Raji (cell line): ENCODE data around the gene CA6.

Experiments used
- POLR2A ChIP-seq: IDR thresholded peaks from 2 replicates; pipeline ENCODE4 v1.6.1; 2011; ENCODE audit warnings: low read depth, low read length, control low read depth; ENCODE audit not compliant: insufficient read depth

Gene CA6

DNA sequence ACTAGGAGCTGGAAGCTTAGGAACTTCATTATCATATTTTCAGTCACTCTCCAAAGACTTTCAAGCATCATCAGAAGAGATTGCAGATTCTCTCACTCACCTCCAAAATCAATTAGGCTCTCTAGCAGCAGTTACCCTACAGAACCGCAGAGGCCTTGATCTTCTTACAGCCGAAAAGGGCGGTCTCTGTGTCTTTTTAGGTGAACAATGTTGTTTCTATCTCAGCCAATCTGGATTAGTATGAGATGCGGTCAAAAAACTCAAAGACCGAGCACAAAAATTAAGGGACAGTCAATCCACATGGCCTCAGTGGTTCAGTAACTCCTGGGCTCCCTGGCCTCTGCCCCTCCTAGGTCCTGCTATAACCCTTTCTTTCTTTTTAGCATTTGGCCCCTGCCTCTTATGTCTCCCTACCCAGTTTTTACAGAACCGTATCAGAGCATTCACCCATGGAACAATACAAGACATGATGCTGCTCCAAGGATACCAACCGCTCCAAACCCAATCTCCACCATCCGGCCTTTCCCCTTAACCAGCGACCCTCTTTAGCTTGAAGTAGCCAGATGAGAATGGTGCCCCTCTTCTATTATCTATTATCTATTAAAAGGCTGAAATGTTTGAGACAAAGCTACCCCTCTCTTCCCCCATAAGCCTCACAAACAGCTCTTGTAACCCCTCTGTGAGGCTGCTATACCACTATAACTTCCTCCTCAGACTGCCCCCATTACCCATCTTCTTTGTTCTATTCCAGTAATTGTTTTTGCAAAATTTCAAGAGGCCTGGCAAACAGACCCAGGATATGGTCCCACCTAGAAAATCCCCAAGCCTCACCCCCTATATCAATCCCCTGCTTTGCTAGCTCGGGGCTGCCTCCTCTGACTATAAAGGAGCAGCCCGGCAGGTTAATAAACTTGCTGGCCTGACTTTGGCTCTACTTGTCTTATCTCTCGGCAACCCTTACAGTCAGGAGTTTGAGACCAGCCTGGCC, 18.7 kb upstream of the CA6 start:
- TF ChIP-seq POLR2A = no peak

DNA sequence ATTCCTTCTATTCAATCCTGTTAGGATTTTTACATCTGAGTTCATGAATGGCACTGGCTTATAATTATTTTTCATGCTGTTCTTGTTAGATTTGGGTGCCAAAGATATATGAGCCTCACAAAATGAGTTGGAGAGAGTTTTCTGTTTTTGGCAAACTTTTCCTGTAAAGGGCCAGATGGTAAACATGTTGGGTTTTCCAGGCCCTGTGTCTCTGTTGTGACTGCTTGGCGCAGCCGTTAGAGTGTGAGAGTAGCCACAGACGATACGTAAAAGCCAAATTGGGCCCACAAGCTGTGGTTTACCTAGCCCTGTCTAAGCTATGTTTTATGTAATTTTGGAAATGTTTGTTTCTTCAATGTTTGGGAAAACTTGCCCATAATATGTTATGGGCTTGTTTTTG, 15.6 kb upstream of the CA6 start:
- no peak for TF ChIP-seq POLR2A

DNA sequence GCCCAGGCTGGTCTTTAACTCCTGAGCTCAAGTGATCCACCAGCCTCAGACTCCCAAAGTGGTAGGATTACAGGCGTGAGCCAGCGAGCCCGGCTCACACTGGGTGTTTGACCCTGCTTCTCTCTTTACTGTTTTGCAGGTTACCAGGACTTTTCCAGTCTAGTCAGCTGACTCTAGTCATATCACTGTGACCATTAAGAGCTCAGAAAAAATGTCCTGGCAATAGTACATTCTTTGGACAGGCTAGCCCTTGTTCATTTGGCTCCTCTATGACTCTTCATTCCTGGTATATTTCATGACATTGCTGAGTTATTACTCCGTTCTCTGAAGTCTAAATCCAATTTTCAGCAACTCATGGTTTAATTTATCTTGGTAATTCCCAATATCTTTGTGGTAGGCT, 8.0 kb upstream of the CA6 start:
- TF ChIP-seq POLR2A = no peak

DNA sequence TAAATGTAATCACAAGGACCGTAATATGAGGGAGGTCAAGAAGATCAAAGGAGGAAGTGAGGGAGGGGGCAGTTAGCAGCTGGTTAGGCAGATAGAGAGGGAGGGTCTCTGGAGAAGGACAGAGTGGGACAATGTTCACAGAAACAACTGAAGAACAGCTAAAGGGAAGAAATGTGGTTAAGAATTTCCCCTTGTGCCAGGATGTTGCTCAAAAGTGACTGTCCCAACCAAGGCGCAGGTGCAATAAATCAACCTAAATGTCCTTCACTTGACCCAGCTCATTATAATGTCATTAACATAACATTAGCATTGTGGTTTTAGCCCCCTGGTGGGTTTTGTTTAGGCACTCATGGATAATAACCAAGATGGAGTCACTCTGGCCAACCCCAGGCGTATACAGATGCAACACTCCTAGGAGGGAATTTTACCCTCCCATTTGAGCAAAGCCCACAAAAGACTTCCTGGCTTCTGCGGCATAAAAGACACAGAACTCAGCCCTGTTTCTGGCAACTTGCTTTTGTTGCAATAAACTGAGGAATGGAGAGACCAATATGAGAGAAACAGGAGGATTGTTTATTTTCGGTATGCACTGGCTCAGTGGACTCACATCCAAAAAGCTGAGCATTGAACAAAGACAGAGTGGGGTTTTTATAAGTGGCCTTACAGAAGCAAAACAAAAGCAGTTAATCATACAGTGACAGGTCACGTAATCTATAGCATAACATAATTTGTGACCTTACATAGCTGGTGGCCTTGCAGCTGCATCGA, 7.3 kb upstream of the CA6 start:
- TF ChIP-seq POLR2A = no peak

DNA sequence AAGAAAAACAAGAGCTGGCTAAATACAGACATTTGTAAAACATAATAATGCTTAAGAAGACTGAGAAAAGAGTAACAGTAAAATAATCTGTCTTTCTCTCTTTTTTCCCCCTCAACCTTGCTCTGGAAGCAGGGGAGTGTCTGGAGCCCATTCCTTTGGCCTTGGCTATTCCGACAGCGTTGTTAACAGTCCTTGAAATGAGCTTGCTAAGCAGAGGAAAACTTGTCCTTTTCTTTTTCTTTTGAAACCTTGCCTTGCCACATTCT, 6.7 kb upstream of the CA6 start:
- no peak for TF ChIP-seq POLR2A

DNA sequence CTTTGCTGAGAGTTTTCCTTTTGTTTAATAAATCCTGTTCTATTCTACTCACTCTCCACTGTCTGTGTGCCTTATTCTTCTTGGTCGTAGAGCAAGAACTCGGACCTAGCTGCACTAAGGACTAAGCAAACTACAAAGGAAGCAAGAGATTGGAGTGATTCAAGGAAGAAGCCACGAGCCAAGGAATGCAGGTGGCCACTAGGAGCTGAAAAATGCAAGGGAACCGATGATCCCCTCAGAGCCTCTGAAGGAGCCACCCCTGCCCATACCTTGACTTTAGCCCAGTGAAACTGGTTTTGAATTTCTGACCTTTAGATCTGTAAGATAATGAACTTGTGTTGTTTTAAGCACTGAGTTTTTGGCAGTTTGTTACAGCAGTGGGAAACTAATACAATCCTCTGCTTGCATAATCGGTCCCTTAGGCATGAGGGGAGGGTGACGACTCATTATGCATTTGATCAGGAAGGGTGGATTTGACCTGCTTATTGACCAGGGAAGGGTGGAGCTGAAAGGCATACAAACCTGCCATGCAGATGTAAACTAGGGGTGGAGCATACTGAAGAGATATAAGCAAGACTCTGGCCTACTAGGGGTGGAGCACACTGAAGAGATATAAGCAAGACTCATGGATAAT, 6.2 kb upstream of the CA6 start:
- no peak for TF ChIP-seq POLR2A

GRCh38 chr1:8941906-8942305, 3.8 kb upstream of the CA6 start:
- no peak for TF ChIP-seq POLR2A

DNA sequence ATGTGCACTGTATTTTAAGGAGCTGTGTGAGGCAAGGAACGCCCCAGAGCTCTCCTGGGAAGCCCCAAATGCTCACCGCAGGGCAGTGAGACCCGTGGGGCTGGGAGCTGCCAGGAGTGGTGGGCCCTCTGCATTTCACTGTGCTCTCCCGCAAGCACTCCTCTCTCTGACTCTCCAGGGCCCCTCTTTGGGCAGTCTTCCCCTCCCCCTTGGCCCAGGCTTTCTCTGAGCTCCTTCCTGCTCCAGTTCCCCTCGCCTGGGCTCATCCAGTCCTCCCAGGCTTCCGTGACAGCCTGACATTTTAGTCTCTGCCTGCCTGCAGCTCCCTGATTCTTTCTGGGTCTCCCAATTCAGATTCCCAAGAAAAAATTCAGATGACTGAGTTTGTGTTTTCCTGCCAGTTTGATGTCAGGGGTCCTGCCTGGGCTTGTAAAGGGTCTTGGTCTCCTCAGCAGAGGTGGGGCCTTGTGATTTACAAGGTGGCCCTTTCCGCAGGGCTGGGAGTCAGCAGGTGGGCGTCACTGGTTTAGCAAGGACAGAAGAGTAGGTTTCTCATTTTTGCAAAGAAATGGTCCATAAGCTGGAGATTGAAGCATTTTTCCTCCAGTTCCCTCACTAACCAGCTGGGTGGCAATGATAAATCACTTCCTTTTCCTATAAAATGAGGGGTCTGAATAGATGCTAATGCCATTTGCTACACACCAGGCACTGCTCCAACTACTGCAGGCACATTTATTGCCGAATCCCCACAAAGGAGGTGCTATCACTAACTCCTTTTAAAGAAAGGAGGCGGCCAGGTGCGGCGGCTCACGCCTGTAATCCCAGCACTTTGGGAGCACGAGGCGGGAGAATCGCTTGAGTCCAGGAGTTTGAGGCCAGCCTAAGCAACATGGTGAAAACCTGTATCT, 1.9 kb upstream of the CA6 start:
- no peak for TF ChIP-seq POLR2A

- no peak for TF ChIP-seq POLR2A
Measured at GRCh38 chr1:8947127-8947691, 1.5 kb downstream of the CA6 start.

DNA sequence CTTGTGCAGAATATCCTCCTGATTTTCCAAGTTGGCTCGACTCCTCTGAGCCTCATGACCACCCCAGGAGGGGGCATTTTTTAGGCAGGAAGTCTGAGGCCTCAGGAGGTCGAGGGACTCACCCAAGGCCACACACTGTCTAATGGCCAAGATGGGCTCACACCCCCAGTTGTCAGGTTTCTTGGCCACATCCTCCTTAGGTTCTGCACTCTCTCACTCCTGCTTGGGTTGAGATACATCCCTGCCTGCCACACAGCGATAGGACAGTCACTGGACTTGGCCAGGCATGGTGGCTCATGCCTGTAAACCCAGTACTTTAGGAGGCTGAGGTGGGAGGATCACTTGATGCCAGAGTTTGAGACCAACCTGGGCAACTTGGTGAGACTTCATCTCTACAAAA, 4.6 kb downstream of the CA6 start:
- no peak for TF ChIP-seq POLR2A

- TF ChIP-seq POLR2A = no peak
Measured at GRCh38 chr1:8951231-8951630, 5.6 kb downstream of the CA6 start.

DNA sequence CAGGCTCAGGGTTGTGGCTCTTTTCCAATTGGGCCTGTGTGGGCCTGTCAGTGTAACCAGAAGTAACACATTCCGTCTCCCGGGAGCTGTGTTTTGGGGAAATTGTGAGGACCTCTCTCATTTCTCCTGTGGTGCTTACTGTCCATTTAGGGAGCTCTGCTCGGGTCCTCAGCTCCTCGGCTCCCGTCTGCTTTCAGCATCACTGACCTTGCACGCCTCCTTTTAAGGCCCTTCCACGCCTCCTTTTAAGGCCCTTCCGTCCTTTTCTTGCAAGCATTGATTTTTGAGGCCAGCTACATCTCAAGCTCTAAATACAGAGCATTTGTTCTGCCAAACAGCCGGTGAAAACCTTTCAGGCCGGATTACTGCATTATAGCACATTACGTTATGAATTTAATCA, 9.7 kb downstream of the CA6 start:
- TF ChIP-seq POLR2A = no peak

DNA sequence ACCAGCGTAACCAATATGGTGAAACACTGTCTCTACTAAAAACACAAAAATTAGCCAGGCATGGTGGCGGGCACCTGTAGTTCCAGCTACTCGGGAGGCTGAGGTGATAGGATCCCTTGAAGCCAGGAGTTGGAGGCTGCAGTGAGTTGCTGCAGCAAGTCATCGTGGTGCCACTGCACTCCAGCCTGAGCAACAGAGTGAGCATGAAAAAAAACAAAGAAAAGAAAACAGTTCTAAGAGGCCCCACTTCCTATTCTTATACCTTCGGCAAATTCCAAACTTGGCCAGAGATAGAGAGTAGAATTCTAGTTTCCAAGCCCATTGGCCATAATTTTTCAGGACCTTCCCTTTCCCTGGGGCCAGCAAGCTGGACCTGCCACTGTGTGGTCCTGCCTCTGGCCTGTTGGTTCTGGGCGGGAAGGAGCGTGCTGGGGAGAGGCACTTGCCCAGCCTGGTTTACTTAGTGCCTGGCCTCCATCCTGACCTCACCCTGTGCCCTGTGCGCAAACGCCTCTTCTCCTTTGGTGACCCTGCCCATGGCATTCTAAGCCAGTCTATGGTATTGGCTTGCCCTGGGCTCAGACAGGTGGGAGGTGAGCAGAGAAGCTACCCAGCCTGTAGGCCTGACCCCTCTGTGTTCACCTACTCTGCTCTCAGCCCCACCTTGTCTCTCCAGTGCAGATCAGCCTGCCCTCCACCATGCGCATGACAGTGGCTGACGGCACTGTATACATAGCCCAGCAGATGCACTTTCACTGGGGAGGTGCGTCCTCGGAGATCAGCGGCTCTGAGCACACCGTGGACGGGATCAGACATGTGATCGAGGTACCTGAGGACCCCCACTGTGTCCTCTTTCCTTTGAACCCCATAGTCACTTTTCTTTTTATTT, 11.0 kb downstream of the CA6 start:
- no peak for TF ChIP-seq POLR2A

DNA sequence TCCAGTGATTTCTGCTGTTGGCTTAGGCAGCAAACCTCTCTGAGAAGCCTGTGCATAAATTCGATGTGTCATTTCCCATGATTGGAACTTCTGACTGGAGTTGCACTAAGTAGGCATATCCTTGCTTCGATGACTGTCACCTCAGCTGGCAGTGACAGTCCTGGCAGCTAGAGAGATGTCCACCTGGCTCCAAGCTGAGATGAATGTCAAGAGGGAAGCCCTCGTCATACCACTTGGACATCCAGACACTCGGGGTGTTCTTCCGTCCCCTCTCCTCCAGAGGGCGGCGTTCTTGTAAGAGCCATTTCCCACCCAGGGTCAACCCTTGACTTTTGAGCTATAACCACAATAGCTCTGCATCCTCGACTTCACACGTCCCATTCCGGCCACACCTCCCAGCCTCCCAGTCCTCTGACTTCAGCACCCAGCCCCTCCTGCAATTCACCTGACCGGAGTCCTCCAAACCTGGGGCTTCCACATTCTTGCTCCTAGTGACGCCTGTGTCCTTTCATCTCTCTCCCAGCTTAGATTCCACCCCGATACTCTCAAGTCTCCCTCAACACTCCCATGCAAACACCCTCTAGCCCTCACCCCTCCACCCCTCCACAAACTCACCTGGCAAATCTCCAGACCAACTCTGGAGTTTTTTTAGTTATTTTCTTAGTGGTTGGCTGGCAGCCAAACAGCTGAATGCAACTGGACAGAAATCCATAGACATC, 17.3 kb downstream of the CA6 start:
- TF ChIP-seq POLR2A = no peak

- TF ChIP-seq POLR2A = no peak
Measured at GRCh38 chr1:8963963-8964362, 18.3 kb downstream of the CA6 start.
